Gastrocnemius medialis (tissue), 4 donors: ENCODE data around the gene HM13. TPM values are rescaled to one million over a fixed set of nuclear protein-coding genes. Genes with fewer than 3 reads are reported as not detected.

Experiments used
- ATAC-seq, 2 donors: fragments of 150-250 bp; one replicate each; pipeline ENCODE4 v1.9.1; 2016
- DNase-seq, 2 donors: peaks; one replicate each; pipeline ENCODE4 v3.0.0-alpha.2; 2019
- H3K27ac ChIP-seq, 4 donors: fragments of 200-600 bp; sonication (generic); 1 replicate in 1 of 4; 2 replicates in 3 of 4; pipeline ENCODE4 v1.5.1; 2016 to 2018; ENCODE audit warnings: mild to moderate bottlenecking in 2 of 4, moderate library complexity in 1 of 4
- H3K27me3 ChIP-seq, 3 donors: fragments of 200-600 bp; sonication (generic) in 2 of 3; 1 replicate in 1 of 3; 2 replicates in 2 of 3; pipeline versions ENCODE4 v1.5.1 to v1.6.0; 2016 to 2019; ENCODE audit warnings: mild to moderate bottlenecking in 1 of 3, moderate library complexity in 1 of 3
- H3K36me3 ChIP-seq, 2 donors: fragments of 200-600 bp; sonication (generic) in 1 of 2; one replicate each; pipeline ENCODE4 v1.5.1; 2017 to 2018
- H3K4me1 ChIP-seq, 2 donors: fragments of 200-600 bp; sonication (generic) in 1 of 2; one replicate each; pipeline ENCODE4 v1.5.1; 2016 to 2017; ENCODE audit warnings: mild to moderate bottlenecking in 2 of 2
- H3K4me3 ChIP-seq, 4 donors: fragments of 200-600 bp; sonication (generic) in 3 of 4; 1 replicate in 1 of 4; 2 replicates in 3 of 4; pipeline ENCODE4 v1.5.1; 2016 to 2019; ENCODE audit warnings: mild to moderate bottlenecking in 2 of 4
- H3K9me3 ChIP-seq, 3 donors: fragments of 200-600 bp; sonication (generic) in 2 of 3; 1 replicate in 1 of 3; 2 replicates in 2 of 3; pipeline ENCODE4 v1.5.1; 2016 to 2019
- CTCF ChIP-seq, 5 experiments: fragments of 450-650 bp in 3 of 5; fragments of 200-600 bp in 2 of 5; sonication (generic) in 2 of 5; IDR thresholded peaks in 4 of 5; conservative IDR thresholded peaks in 1 of 5; 1 replicate in 4 of 5; 2 replicates in 1 of 5; pipeline ENCODE4 v1.5.1; 2016 to 2019; ENCODE audit warnings: antibody characterized with exemption in 5 of 5, mild to moderate bottlenecking in 3 of 5, moderate library complexity in 3 of 5
- POLR2A ChIP-seq, 2 donors: fragments of 450-650 bp; IDR thresholded peaks; one replicate each; pipeline ENCODE4 v1.6.1; 2017; ENCODE audit warnings: antibody characterized with exemption in 2 of 2, mild to moderate bottlenecking in 2 of 2, moderate library complexity in 2 of 2
- in situ Hi-C, 4 donors: fragments of 200-750 bp; cut with MboI; loops; one replicate each; pipeline versions ENCODE4 v1.15.0 to v1.8.0; 2017; ENCODE audit warnings: low sequenced_read_pairs in 4 of 4
- intact Hi-C: fragments of 100-400 bp; cut with DNase I; formaldehyde crosslinking; loops from one replicate; pipeline ENCODE4 v1.15.1; 2023; ENCODE audit warnings: low total_unique reads
- total RNA-seq, 4 donors: library from RNA; depleted of rRNA; stranded (reverse); fragments of >200 nt; gene quantifications; one replicate each; pipeline versions ENCODE4 v1.1.0 to v1.2.3, GENCODE V29; 2016

Gene HM13
- total RNA-seq, 4 donors from 2014 or later, result 22.7 to 31.0 (median 26.4) TPM

GRCh38 chr20:31547720-31548298 is 33.6 kb downstream of the HM13 start:
- DNase-seq (no peak), ATAC-seq (no peak)
- intact Hi-C loops (loop anchor here (2.0 kb wide), 1 partner anchor 33 kb away; the partner anchor contains the start of gene HM13), in situ Hi-C loops (loop anchor here in 1 of 4 donors (25.0 kb wide), 1 partner anchor 564 kb away; the partner anchor contains the start of gene TM9SF4)
- no peak for TF ChIP-seq POLR2A (IDR thresholded peaks at IDR 0.05)
- TF ChIP-seq CTCF (IDR thresholded peaks at IDR 0.05 in 4 of 5, conservative IDR thresholded peaks at IDR 0.05 in 1 of 5), result no peak
- H3K4me1 ChIP-seq, result peaks cover 6 to 12% of the 10 kb centered on the region in 2 donors
- no peaks in the 10 kb centered on the region for H3K9me3 ChIP-seq
- peak overlapping the region; percentile 47 to 69 (median 62) for H3K4me3 ChIP-seq
- no peaks in the 10 kb centered on the region for H3K27me3 ChIP-seq
- peaks cover 0 to 52% of the 10 kb centered on the region in 2 donors for H3K36me3 ChIP-seq
- peak overlapping the region; percentile 83 to 92 (median 86) for H3K27ac ChIP-seq

GRCh38 chr20:31548820-31549512 is 34.7 kb downstream of the HM13 start:
- H3K4me1 ChIP-seq, result peaks cover 6 to 12% of the 10 kb centered on the region in 2 donors
- peaks cover 0 to 62% of the 10 kb centered on the region in 2 donors for H3K36me3 ChIP-seq
- no peak for DNase-seq
- no peak for ATAC-seq
- in situ Hi-C loops (loop anchor here in 1 of 4 donors (25.0 kb wide), 1 partner anchor 563 kb away; the partner anchor contains the start of gene TM9SF4), intact Hi-C loops (no loop called here)
- H3K27me3 ChIP-seq, result no peaks in the 10 kb centered on the region
- H3K9me3 ChIP-seq, result no peaks in the 10 kb centered on the region
- TF ChIP-seq POLR2A (IDR thresholded peaks at IDR 0.05) (no peak), CTCF (IDR thresholded peaks at IDR 0.05 in 4 of 5, conservative IDR thresholded peaks at IDR 0.05 in 1 of 5) (no peak)
- H3K27ac ChIP-seq, result peak overlapping the region; percentile 83 to 92 (median 86)
- no peak overlapping the region for H3K4me3 ChIP-seq

- Histone ChIP-seq H3K36me3 (peaks cover 0 to 64% of the 10 kb centered on the region in 2 donors), H3K9me3 (no peaks in the 10 kb centered on the region), H3K4me1 (peaks cover 6 to 12% of the 10 kb centered on the region in 2 donors), H3K27ac (peak overlapping the region in 1 of 4 donors; percentile 83), H3K4me3 (no peak overlapping the region), H3K27me3 (no peaks in the 10 kb centered on the region)
- ATAC-seq (no peak), DNase-seq (no peak)
- in situ Hi-C loops (loop anchor here in 1 of 4 donors (25.0 kb wide), 1 partner anchor 563 kb away; the partner anchor contains the start of gene TM9SF4), intact Hi-C loops (no loop called here)
- TF ChIP-seq CTCF (IDR thresholded peaks at IDR 0.05 in 4 of 5, conservative IDR thresholded peaks at IDR 0.05 in 1 of 5) (no peak), POLR2A (IDR thresholded peaks at IDR 0.05) (no peak)
Measured at GRCh38 chr20:31549513-31549880, 35.3 kb downstream of the HM13 start.

GRCh38 chr20:31550099-31550498 is 35.9 kb downstream of the HM13 start:
- in situ Hi-C loops, result loop anchor here in 1 of 4 donors (25.0 kb wide), 1 partner anchor 187 kb away; the partner anchor contains the start of gene TPX2
- no peak overlapping the region for H3K4me3 ChIP-seq
- ATAC-seq (no peak), DNase-seq (no peak)
- no peaks in the 10 kb centered on the region for H3K27me3 ChIP-seq
- no peak for TF ChIP-seq POLR2A (IDR thresholded peaks at IDR 0.05)
- no peak for TF ChIP-seq CTCF (IDR thresholded peaks at IDR 0.05 in 4 of 5, conservative IDR thresholded peaks at IDR 0.05 in 1 of 5)
- H3K9me3 ChIP-seq, result no peaks in the 10 kb centered on the region
- no peak overlapping the region for H3K27ac ChIP-seq
- intact Hi-C loops, result no loop called here
- peaks cover 0 to 70% of the 10 kb centered on the region in 2 donors for H3K36me3 ChIP-seq
- peaks cover 6 to 12% of the 10 kb centered on the region in 2 donors for H3K4me1 ChIP-seq
